SK-N-SH (cell line): Measurements from ENCODE around the gene FYB1.

Experiments
- CTCF ChIP-seq: fragments of 200-600 bp; sonication (generic); IDR thresholded peaks from 2 replicates; pipeline ENCODE4 v1.6.1; 2017; ENCODE audit warnings: antibody characterized with exemption, mild to moderate bottlenecking, moderate library complexity
- EZH2phosphoT487 ChIP-seq: fragments of 200-600 bp; sonication (generic); IDR thresholded peaks from 2 replicates; pipeline ENCODE4 v1.6.1; 2017; ENCODE audit warnings: low read depth, mixed run types, mild to moderate bottlenecking, antibody characterized with exemption, moderate library complexity, borderline replicate concordance
- FOXJ3 ChIP-seq: sonication (generic); formaldehyde crosslinking; IDR thresholded peaks from 2 replicates; pipeline ENCODE4 v1.5.1; 2020; ENCODE audit warnings: mild to moderate bottlenecking, missing genetic modification reagents
- FOXM1 ChIP-seq: IDR thresholded peaks from 2 replicates; pipeline ENCODE4 v1.4.0; 2012; ENCODE audit warnings: low read depth, mild to moderate bottlenecking
- GABPA ChIP-seq: IDR thresholded peaks from 2 replicates; pipeline ENCODE4 v1.4.0; 2012; ENCODE audit warnings: low read depth, mild to moderate bottlenecking
- JUND ChIP-seq: IDR thresholded peaks from 2 replicates; pipeline ENCODE4 v1.4.0; 2012
- NRF1 ChIP-seq: IDR thresholded peaks from 2 replicates; pipeline ENCODE4 v1.6.1; 2012; ENCODE audit warnings: low read depth, mild to moderate bottlenecking, low read length
- PBX3 ChIP-seq: IDR thresholded peaks from 2 replicates; pipeline ENCODE4; 2012
- POLR2AphosphoS5 ChIP-seq: IDR thresholded peaks from 2 replicates; pipeline ENCODE4 v1.6.1; 2012; ENCODE audit warnings: low read depth, low read length
- SMC3 ChIP-seq: IDR thresholded peaks from 2 replicates; pipeline ENCODE4 v1.6.1; 2012; ENCODE audit warnings: low read depth, low read length, improper control_type of control experiment
- TAF1 ChIP-seq: IDR thresholded peaks from 2 replicates; pipeline ENCODE4 v1.6.1; 2012; ENCODE audit warnings: low read depth, mild to moderate bottlenecking, low read length, moderate library complexity, borderline replicate concordance
- ZBTB33 ChIP-seq: IDR thresholded peaks from 2 replicates; pipeline ENCODE4 v1.4.0; 2012; ENCODE audit warnings: low read depth, borderline replicate concordance

- TF ChIP-seq JUND: peak; percentile 43; the same call in 1 of the 2 replicates
- no peak for TF ChIP-seq CTCF
- no peak for TF ChIP-seq GABPA
- no peak for TF ChIP-seq EZH2phosphoT487
- TF ChIP-seq FOXM1: no peak
- TF ChIP-seq SMC3: no peak
- TF ChIP-seq FOXJ3 (CRISPR knock-in tag): no peak
- TF ChIP-seq TAF1: no peak
- TF ChIP-seq POLR2AphosphoS5: no peak
- peak; percentile 57; the same call in 1 of the 2 replicates for TF ChIP-seq PBX3
- no peak for TF ChIP-seq NRF1
- TF ChIP-seq ZBTB33: no peak
Observed at GRCh38 chr5:39092581-39093351, 126.6 kb downstream of the FYB1 start.
